HepG2 (cell line): Measurements from ENCODE around the gene RBM14. TPM values are rescaled to one million over a fixed set of nuclear protein-coding genes. Genes with fewer than 3 reads are reported as not detected.

Experiments used
- CHD4 ChIP-seq: fragments of 200-600 bp; sonication (generic); IDR thresholded peaks from 2 replicates; pipeline ENCODE4 v1.7.0; 2017; ENCODE audit warnings: mild to moderate bottlenecking, low read length, borderline replicate concordance
- HNRNPLL ChIP-seq: fragments of 200-400 bp; formaldehyde crosslinking; IDR thresholded peaks from 2 replicates; pipeline ENCODE4 v1.6.1; 2017; ENCODE audit warnings: mild to moderate bottlenecking, low read depth, low read length; ENCODE audit not compliant: poor library complexity, severe bottlenecking
- HOXA3 ChIP-seq: sonication (generic); formaldehyde crosslinking; IDR thresholded peaks from 2 replicates; pipeline ENCODE4 v1.5.0; 2020; ENCODE audit warnings: missing genetic modification reagents
- KAT8 ChIP-seq: IDR thresholded peaks from 2 replicates; pipeline ENCODE4 v1.6.1; 2016; ENCODE audit warnings: missing genetic modification reagents, missing compliant biosample characterization
- MAF1 ChIP-seq: sonication (generic); formaldehyde crosslinking; IDR thresholded peaks from 2 replicates; pipeline ENCODE4 v1.5.0; 2020; ENCODE audit warnings: missing genetic modification reagents, borderline replicate concordance
- MZF1 ChIP-seq: sonication (generic); formaldehyde crosslinking; IDR thresholded peaks from 2 replicates; pipeline ENCODE4 v1.8.1; 2023; ENCODE audit warnings: mild to moderate bottlenecking, missing genetic modification reagents, borderline replicate concordance
- NR1H2 ChIP-seq: sonication (generic); formaldehyde crosslinking; IDR thresholded peaks from 2 replicates; pipeline ENCODE4 v1.8.1; 2022; ENCODE audit warnings: low read depth, missing genetic modification reagents, borderline replicate concordance
- REPIN1 ChIP-seq: sonication (generic); formaldehyde crosslinking; IDR thresholded peaks from 2 replicates; pipeline ENCODE4 v1.8.0; 2022; ENCODE audit warnings: missing genetic modification reagents, low read depth, mild to moderate bottlenecking, borderline replicate concordance
- SOX13 ChIP-seq, 3 experiments: fragments of 450-650 bp in 1 of 3; sonication (generic) in 1 of 3; formaldehyde crosslinking in 1 of 3; IDR thresholded peaks in 2 of 3; conservative IDR thresholded peaks in 1 of 3; 2 replicates each; pipeline versions ENCODE4 v1.5.0 to v1.6.1; 2016 to 2020; ENCODE audit warnings: antibody characterized with exemption in 1 of 3, mild to moderate bottlenecking in 1 of 3, missing compliant biosample characterization in 1 of 3, missing genetic modification reagents in 1 of 3, moderate library complexity in 1 of 3
- SRSF1 ChIP-seq: fragments of 200-400 bp; formaldehyde crosslinking; optimal IDR thresholded peaks from 2 replicates; pipeline ENCODE3; 2017; ENCODE audit warnings: mild to moderate bottlenecking, low read depth, low read length, moderate library complexity
- TAF1 ChIP-seq: sonication (generic); formaldehyde crosslinking; IDR thresholded peaks from 2 replicates; pipeline ENCODE4 v1.4.0; 2020; ENCODE audit warnings: missing genetic modification reagents
- ZNF674 ChIP-seq: sonication (generic); formaldehyde crosslinking; IDR thresholded peaks from 2 replicates; pipeline ENCODE4 v1.5.0; 2020; ENCODE audit warnings: low read depth, mild to moderate bottlenecking, missing genetic modification reagents
- polyA plus RNA-seq, 8 experiments: library from polyadenylated mRNA; depleted of rRNA in 3 of 8; stranded (reverse) in 7 of 8; unstranded in 1 of 8; fragments of >200 nt; fragmentation: Illumina TruSeq in 4 of 8; extraction: Trizol in 4 of 8; gene quantifications; 2 replicates each; pipeline versions ENCODE4 v1.2.1 to v1.2.3, GENCODE V29; 2011 to 2016; ENCODE audit warnings: low read depth in 4 of 8, missing spikeins in 1 of 8, mixed read lengths in 1 of 8; ENCODE audit not compliant: insufficient read depth in 1 of 8
- total RNA-seq, 5 experiments: library from RNA; depleted of rRNA; stranded (reverse); fragments of >200 nt; fragmentation: Illumina TruSeq; extraction: Trizol; gene quantifications; 2 replicates each; pipeline ENCODE4 v1.2.3, GENCODE V29; 2016; ENCODE audit warnings: low read depth in 1 of 5
- TF ChIP-seq, protein P1 (sequence below): sonication (generic); formaldehyde crosslinking; IDR thresholded peaks from 2 replicates; pipeline ENCODE4 v1.4.0; 2020; ENCODE audit warnings: missing genetic modification reagents, borderline replicate concordance
- TF ChIP-seq, protein P2 (sequence below): sonication (generic); formaldehyde crosslinking; IDR thresholded peaks from 2 replicates; pipeline ENCODE4 v1.5.1; 2020; ENCODE audit warnings: mild to moderate bottlenecking, missing genetic modification reagents, borderline replicate concordance
- TF ChIP-seq, protein P3 (sequence below): sonication (generic); formaldehyde crosslinking; IDR thresholded peaks from 2 replicates; pipeline ENCODE4 v1.4.0; 2020; ENCODE audit warnings: missing genetic modification reagents

Gene RBM14
- total and polyA plus RNA-seq, 2 of the 13 experiments (the other 11 are each of a cell fraction or from before 2014, with no cell fraction given): 12.7 to 44.1 TPM

DNA sequence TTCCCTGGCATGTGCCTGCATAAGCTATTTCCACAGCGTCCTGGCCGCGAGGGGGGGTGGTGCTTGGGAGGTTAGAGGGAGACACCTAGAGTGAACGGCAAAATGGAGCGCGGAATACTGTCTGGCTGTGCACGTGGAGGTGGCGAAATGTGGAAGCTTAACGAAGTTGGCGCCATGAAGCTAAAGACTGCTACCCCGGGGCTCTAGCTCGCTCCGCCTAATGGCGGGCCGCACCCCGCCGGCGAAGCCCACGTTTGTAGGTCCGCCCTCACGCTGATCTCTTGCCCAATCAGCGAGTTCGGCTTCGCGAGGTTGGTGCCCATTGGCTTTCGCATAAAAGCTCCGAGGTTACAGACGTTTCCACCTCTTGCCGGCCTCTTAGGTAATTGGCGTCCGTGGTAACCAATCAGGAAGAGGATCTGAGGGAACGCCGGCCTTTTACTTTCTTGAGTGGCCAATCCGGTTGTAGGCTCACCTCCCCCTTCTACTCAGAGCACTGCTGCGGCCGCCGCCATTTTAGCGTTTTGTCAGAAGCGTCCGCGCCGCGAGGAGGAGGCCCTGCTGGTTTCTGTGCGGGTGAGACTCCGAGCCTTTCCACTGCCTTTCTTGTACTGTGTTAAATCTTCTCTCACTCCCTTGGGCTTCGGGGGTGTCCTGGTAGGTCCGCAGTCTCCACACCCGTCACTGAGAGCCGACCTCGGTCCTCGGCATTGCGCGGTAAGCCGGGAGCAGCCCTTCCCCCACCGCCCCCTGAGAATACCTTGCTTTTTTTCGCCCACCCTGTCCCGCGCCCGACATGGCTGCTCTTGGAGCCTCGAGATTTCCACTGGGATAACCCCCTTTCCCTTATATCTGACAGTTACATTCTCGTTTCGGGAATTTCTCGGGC, 22.0 kb downstream of the RBM14 start, which contains the start of gene RBM4 (continued):
- TF ChIP-seq, protein P1, sequence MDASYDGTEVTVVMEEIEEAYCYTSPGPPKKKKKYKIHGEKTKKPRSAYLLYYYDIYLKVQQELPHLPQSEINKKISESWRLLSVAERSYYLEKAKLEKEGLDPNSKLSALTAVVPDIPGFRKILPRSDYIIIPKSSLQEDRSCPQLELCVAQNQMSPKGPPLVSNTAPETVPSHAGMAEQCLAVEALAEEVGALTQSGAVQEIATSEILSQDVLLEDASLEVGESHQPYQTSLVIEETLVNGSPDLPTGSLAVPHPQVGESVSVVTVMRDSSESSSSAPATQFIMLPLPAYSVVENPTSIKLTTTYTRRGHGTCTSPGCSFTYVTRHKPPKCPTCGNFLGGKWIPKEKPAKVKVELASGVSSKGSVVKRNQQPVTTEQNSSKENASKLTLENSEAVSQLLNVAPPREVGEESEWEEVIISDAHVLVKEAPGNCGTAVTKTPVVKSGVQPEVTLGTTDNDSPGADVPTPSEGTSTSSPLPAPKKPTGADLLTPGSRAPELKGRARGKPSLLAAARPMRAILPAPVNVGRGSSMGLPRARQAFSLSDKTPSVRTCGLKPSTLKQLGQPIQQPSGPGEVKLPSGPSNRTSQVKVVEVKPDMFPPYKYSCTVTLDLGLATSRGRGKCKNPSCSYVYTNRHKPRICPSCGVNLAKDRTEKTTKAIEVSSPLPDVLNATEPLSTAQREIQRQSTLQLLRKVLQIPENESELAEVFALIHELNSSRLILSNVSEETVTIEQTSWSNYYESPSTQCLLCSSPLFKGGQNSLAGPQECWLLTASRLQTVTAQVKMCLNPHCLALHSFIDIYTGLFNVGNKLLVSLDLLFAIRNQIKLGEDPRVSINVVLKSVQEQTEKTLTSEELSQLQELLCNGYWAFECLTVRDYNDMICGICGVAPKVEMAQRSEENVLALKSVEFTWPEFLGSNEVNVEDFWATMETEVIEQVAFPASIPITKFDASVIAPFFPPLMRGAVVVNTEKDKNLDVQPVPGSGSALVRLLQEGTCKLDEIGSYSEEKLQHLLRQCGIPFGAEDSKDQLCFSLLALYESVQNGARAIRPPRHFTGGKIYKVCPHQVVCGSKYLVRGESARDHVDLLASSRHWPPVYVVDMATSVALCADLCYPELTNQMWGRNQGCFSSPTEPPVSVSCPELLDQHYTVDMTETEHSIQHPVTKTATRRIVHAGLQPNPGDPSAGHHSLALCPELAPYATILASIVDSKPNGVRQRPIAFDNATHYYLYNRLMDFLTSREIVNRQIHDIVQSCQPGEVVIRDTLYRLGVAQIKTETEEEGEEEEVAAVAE (CRISPR knock-in tag): peak; percentile 79
- TF ChIP-seq REPIN1 (CRISPR knock-in tag) (peak; percentile 38; the same call in 1 of the 2 replicates), HNRNPLL (peak; percentile 63), ZNF674 (CRISPR knock-in tag) (no peak), SOX13 (IDR thresholded peaks at IDR 0.05) (no peak), SOX13 (CRISPR knock-in tag; conservative IDR thresholded peaks at IDR 0.05 in 1 of 2, IDR thresholded peaks at IDR 0.05 in 1 of 2) (peak in 1 of 2 experiments; percentile 3; a peak in 1 of 4 replicates), TAF1 (CRISPR knock-in tag) (peak; percentile 86), SRSF1 (no peak), HOXA3 (peak; percentile 96), MAF1 (no peak), NR1H2 (CRISPR knock-in tag) (no peak), KAT8 (CRISPR knock-in tag) (peak; percentile 89), CHD4 (no peak), MZF1 (CRISPR knock-in tag) (0 out of 2 replicates have a peak, but pooled peaks have one; percentile 76)
- TF ChIP-seq, protein P2, sequence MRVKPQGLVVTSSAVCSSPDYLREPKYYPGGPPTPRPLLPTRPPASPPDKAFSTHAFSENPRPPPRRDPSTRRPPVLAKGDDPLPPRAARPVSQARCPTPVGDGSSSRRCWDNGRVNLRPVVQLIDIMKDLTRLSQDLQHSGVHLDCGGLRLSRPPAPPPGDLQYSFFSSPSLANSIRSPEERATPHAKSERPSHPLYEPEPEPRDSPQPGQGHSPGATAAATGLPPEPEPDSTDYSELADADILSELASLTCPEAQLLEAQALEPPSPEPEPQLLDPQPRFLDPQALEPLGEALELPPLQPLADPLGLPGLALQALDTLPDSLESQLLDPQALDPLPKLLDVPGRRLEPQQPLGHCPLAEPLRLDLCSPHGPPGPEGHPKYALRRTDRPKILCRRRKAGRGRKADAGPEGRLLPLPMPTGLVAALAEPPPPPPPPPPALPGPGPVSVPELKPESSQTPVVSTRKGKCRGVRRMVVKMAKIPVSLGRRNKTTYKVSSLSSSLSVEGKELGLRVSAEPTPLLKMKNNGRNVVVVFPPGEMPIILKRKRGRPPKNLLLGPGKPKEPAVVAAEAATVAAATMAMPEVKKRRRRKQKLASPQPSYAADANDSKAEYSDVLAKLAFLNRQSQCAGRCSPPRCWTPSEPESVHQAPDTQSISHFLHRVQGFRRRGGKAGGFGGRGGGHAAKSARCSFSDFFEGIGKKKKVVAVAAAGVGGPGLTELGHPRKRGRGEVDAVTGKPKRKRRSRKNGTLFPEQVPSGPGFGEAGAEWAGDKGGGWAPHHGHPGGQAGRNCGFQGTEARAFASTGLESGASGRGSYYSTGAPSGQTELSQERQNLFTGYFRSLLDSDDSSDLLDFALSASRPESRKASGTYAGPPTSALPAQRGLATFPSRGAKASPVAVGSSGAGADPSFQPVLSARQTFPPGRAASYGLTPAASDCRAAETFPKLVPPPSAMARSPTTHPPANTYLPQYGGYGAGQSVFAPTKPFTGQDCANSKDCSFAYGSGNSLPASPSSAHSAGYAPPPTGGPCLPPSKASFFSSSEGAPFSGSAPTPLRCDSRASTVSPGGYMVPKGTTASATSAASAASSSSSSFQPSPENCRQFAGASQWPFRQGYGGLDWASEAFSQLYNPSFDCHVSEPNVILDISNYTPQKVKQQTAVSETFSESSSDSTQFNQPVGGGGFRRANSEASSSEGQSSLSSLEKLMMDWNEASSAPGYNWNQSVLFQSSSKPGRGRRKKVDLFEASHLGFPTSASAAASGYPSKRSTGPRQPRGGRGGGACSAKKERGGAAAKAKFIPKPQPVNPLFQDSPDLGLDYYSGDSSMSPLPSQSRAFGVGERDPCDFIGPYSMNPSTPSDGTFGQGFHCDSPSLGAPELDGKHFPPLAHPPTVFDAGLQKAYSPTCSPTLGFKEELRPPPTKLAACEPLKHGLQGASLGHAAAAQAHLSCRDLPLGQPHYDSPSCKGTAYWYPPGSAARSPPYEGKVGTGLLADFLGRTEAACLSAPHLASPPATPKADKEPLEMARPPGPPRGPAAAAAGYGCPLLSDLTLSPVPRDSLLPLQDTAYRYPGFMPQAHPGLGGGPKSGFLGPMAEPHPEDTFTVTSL: no peak
- TF ChIP-seq, protein P3, sequence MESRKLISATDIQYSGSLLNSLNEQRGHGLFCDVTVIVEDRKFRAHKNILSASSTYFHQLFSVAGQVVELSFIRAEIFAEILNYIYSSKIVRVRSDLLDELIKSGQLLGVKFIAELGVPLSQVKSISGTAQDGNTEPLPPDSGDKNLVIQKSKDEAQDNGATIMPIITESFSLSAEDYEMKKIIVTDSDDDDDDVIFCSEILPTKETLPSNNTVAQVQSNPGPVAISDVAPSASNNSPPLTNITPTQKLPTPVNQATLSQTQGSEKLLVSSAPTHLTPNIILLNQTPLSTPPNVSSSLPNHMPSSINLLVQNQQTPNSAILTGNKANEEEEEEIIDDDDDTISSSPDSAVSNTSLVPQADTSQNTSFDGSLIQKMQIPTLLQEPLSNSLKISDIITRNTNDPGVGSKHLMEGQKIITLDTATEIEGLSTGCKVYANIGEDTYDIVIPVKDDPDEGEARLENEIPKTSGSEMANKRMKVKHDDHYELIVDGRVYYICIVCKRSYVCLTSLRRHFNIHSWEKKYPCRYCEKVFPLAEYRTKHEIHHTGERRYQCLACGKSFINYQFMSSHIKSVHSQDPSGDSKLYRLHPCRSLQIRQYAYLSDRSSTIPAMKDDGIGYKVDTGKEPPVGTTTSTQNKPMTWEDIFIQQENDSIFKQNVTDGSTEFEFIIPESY (CRISPR knock-in tag): no peak
